ENCODE data around the gene STAT6. TPM values are rescaled to one million over a fixed set of nuclear protein-coding genes. Genes with fewer than 3 reads are reported as not detected.

The STAT6 gene
- total and polyA plus RNA-seq, 7 donors: 66.1 to 210 (median 115) TPM

GRCh38 chr12:57091638-57092528 lies 19.3 kb downstream of the STAT6 start:
- Histone ChIP-seq H3K27ac (peak overlapping the region; percentile 97 to 100 (median 99)), H3K4me1 (peaks cover 0 to 64% (median 59%) of the 10 kb centered on the region in 4 donors), H3K4me3 (peak overlapping the region in 3 of 4 donors; percentile 88 to 96 (median 88)), H3K9me3 (no peaks in the 10 kb centered on the region), H3K27me3 (no peaks in the 10 kb centered on the region), H3K36me3 (peaks cover 24 to 53% (median 37%) of the 10 kb centered on the region in 4 donors)
- intact Hi-C loops (cut with DNase I): loop anchor here (1.0 kb wide), 1 partner anchor 18 kb away; no protein-coding TSS in a partner anchor
- DNase-seq: peak; percentile 66
- TF ChIP-seq POLR2AphosphoS5 (IDR thresholded peaks at IDR 0.05) (no peak), POLR2A (IDR thresholded peaks at IDR 0.05) (no peak), CTCF (IDR thresholded peaks at IDR 0.05) (no peak), EP300 (IDR thresholded peaks at IDR 0.05) (no peak)
- WGBS, 2 donors: 86 to 89% methylated on average over 25 of the region's 25 CpGs

- Histone ChIP-seq H3K4me1 (peaks cover 0 to 69% (median 62%) of the 10 kb centered on the region in 4 donors), H3K9me3 (no peaks in the 10 kb centered on the region), H3K27me3 (no peaks in the 10 kb centered on the region), H3K36me3 (peaks cover 16 to 45% (median 32%) of the 10 kb centered on the region in 4 donors), H3K27ac (peak overlapping the region; percentile 97 to 100 (median 99)), H3K4me3 (peak overlapping the region; percentile 75 to 96 (median 88))
- 74 to 82% methylated on average over 22 of the region's 22 CpGs for whole genome bisulfite sequencing, 2 donors
- intact Hi-C loops (cut with DNase I): no loop called here
- no peak for TF ChIP-seq EP300 (IDR thresholded peaks at IDR 0.05)
- TF ChIP-seq POLR2AphosphoS5 (IDR thresholded peaks at IDR 0.05): peak in 2 of 4 donors; percentile 13 to 25
- DNase-seq: peak; percentile 83
These were observed 20.1 kb downstream of the STAT6 start for GRCh38 chr12:57090924-57091637.

GRCh38 chr12:57090490-57090889 lies 20.7 kb downstream of the STAT6 start:
- peak overlapping the region; percentile 97 to 100 (median 99) for H3K27ac ChIP-seq
- H3K27me3 ChIP-seq: no peaks in the 10 kb centered on the region
- intact Hi-C loops (cut with DNase I): no loop called here
- peak; percentile 66 for DNase-seq
- H3K9me3 ChIP-seq: no peaks in the 10 kb centered on the region
- peaks cover 11 to 39% (median 27%) of the 10 kb centered on the region in 4 donors for H3K36me3 ChIP-seq
- H3K4me1 ChIP-seq: peaks cover 0 to 75% (median 65%) of the 10 kb centered on the region in 4 donors
- TF ChIP-seq POLR2A (IDR thresholded peaks at IDR 0.05) (no peak), CTCF (IDR thresholded peaks at IDR 0.05) (no peak), EP300 (IDR thresholded peaks at IDR 0.05) (no peak), POLR2AphosphoS5 (IDR thresholded peaks at IDR 0.05) (no peak)
- peak overlapping the region; percentile 75 to 96 (median 88) for H3K4me3 ChIP-seq
- 73 to 82% methylated on average over 6 of the region's 6 CpGs for WGBS, 2 donors

GRCh38 chr12:57089271-57090245 lies 21.6 kb downstream of the STAT6 start:
- intact Hi-C loops (cut with DNase I): loop anchor here (5.0 kb wide), 1 partner anchor 452 kb away; no protein-coding TSS in a partner anchor
- H3K4me1 ChIP-seq: peaks cover 0 to 71% (median 60%) of the 10 kb centered on the region in 4 donors
- peak overlapping the region; percentile 97 to 100 (median 99) for H3K27ac ChIP-seq
- no peak for TF ChIP-seq CTCF (IDR thresholded peaks at IDR 0.05)
- peak in 1 of 2 donors; percentile 50 for TF ChIP-seq POLR2A (IDR thresholded peaks at IDR 0.05)
- peak in 3 of 4 donors; percentile 32 to 75 (median 60) for TF ChIP-seq POLR2AphosphoS5 (IDR thresholded peaks at IDR 0.05)
- H3K36me3 ChIP-seq: peaks cover 10 to 30% (median 22%) of the 10 kb centered on the region in 4 donors
- 1 to 3% methylated on average over 45 of the region's 45 CpGs for WGBS, 2 donors
- H3K4me3 ChIP-seq: peak overlapping the region; percentile 75 to 96 (median 88)
- H3K27me3 ChIP-seq: no peaks in the 10 kb centered on the region
- DNase-seq: peak; percentile 92
- no peaks in the 10 kb centered on the region for H3K9me3 ChIP-seq
